ENCODE data around the gene IRGM. TPM values are rescaled to one million over a fixed set of nuclear protein-coding genes. Genes with fewer than 3 reads are reported as not detected.

Gene IRGM
- total RNA-seq, 1 experiment from 2014 or later = not detected

DNA sequence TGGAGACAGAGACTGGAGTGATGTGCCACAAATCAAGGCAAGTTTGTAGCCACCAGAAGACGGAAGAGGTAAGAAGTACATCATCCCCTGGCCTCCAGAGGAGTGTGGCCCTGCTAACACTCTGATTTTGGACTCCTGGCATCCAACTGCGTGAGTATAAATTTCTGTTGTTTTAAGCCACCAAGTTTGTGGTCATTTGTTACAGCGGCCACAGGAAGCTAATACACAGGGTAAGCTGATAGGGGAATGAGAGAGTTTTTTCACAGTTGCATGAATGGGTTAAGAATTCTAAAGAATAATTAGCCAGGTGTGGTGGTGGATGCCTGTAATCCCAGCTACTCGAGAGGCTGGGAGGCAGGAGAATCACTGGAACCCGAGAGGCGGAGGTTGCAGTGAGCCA, 41.9 kb upstream of the IRGM start:
- no peak for TF ChIP-seq EZH2 (IDR thresholded peaks at IDR 0.05; ENCODE audit: low read depth)
- TF ChIP-seq, protein P1, sequence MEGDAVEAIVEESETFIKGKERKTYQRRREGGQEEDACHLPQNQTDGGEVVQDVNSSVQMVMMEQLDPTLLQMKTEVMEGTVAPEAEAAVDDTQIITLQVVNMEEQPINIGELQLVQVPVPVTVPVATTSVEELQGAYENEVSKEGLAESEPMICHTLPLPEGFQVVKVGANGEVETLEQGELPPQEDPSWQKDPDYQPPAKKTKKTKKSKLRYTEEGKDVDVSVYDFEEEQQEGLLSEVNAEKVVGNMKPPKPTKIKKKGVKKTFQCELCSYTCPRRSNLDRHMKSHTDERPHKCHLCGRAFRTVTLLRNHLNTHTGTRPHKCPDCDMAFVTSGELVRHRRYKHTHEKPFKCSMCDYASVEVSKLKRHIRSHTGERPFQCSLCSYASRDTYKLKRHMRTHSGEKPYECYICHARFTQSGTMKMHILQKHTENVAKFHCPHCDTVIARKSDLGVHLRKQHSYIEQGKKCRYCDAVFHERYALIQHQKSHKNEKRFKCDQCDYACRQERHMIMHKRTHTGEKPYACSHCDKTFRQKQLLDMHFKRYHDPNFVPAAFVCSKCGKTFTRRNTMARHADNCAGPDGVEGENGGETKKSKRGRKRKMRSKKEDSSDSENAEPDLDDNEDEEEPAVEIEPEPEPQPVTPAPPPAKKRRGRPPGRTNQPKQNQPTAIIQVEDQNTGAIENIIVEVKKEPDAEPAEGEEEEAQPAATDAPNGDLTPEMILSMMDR (conservative IDR thresholded peaks at IDR 0.05) = no peak
- BruUV-seq (replicated peaks) = no TSS peak

DNA sequence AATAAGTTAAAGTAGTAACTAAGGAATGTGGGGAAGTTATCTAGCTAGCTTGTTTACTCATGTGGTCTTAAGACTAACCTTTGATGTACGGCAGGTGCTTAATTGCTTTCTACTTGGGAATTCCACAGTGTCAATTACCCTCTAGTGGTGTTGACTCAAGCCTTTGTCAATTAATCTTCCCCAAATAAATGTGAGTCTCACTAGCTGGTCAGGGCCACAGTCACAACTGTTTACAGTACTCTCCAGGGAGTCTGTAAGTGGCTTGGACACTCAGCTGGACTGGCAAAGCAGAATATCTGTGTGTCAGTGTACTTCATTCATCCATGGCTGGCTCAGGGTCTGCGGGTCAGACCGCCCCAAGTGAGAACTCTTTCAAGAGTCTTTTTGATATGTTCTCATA, 37.0 kb upstream of the IRGM start:
- Histone ChIP-seq H3K4me2 (no peak overlapping the region), H3K9me2 (ENCODE audit: insufficient read depth) (no peaks in the 10 kb centered on the region), H3F3A (ENCODE audit: insufficient read depth, low read depth) (no peaks in the 10 kb centered on the region), H3K4me1 (replicated peaks; ENCODE audit: insufficient read depth) (no peaks in the 10 kb centered on the region), H3K79me2 (ENCODE audit: low read depth) (no peaks in the 10 kb centered on the region), H4K20me1 (ENCODE audit: insufficient read depth) (no peaks in the 10 kb centered on the region), H3K27me3 (ENCODE audit: insufficient read depth, low read depth) (peaks cover 18% of the 10 kb centered on the region; the same call in 1 of the 2 replicates), H2AFZ (no peak overlapping the region), H3K36me3 (ENCODE audit: low read depth) (no peaks in the 10 kb centered on the region), H3K9me3 (ENCODE audit: insufficient read depth, low read depth) (0 out of 2 replicates have a peak, but pooled peaks cover 3% of the 10 kb centered on the region), H3K27ac (no peak overlapping the region), H3K4me3 (no peak overlapping the region)
- ChIA-PET CTCF (no interaction called here), POLR2A (ENCODE audit: unreplicated experiment) (no interaction called here)
- BruUV-seq (replicated peaks) = no TSS peak
- no peak for TF ChIP-seq EZH2 (IDR thresholded peaks at IDR 0.05; ENCODE audit: low read depth)
- TF ChIP-seq, protein P1 (conservative IDR thresholded peaks at IDR 0.05) = no peak
- intact Hi-C loops (cut with micrococcal nuclease; ENCODE audit: unreplicated experiment) = loop anchor here (10.0 kb wide), 2 partner anchors 355 to 425 kb away; no protein-coding TSS in a partner anchor
- no peak for DNase-seq

More for the DNA sequence above, 41.9 kb upstream of the IRGM start:
- Histone ChIP-seq H3K4me2 (no peak overlapping the region), H3K9me2 (ENCODE audit: insufficient read depth) (no peaks in the 10 kb centered on the region), H2AFZ (no peak overlapping the region), H3K79me2 (ENCODE audit: low read depth) (no peaks in the 10 kb centered on the region), H3K4me3 (no peak overlapping the region), H3K27ac (no peak overlapping the region), H3K4me1 (replicated peaks; ENCODE audit: insufficient read depth) (no peaks in the 10 kb centered on the region), H3F3A (ENCODE audit: insufficient read depth, low read depth) (no peaks in the 10 kb centered on the region), H3K27me3 (ENCODE audit: insufficient read depth, low read depth) (peaks cover 7% of the 10 kb centered on the region; the same call in 1 of the 2 replicates), H4K20me1 (ENCODE audit: insufficient read depth) (no peaks in the 10 kb centered on the region), H3K36me3 (ENCODE audit: low read depth) (no peaks in the 10 kb centered on the region), H3K9me3 (ENCODE audit: insufficient read depth, low read depth) (no peaks in the 10 kb centered on the region)
- no peak for DNase-seq
- ChIA-PET POLR2A (ENCODE audit: unreplicated experiment) (no interaction called here), CTCF (interaction anchor here (0.6 to 0.7 kb wide), 2 partner anchors 46 to 322 kb away, joined by 4 to 9 read pairs; partner anchors contain the start of gene DCTN4)
- intact Hi-C loops (cut with micrococcal nuclease; ENCODE audit: unreplicated experiment) = loop anchor here (5.0 to 10.0 kb wide), 5 partner anchors 238 to 513 kb away; no protein-coding TSS in a partner anchor

DNA sequence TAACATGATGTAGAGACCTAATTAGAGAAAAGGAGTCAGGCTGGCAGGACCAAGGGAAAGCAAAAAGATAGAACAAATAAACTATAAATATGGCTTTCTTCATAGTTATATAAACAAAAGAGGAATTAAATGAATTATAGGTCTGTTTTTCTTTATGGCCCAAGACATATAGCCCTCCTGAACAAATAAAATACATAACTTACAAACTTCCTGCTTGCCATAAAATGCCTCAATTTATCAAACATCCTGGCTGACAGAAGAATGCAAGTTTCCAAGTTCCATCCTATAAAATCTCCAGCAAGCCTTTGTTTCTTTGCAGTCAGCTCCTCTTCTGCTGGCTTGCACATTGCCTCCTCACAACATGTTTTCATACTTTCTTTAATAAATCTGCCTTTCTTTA, 31.3 kb upstream of the IRGM start:
- intact Hi-C loops (cut with micrococcal nuclease; ENCODE audit: unreplicated experiment) = no loop called here
- Histone ChIP-seq H3K4me3 (no peak overlapping the region), H3K9me3 (ENCODE audit: insufficient read depth, low read depth) (peaks cover 5% of the 10 kb centered on the region; the same call in 1 of the 2 replicates), H4K20me1 (ENCODE audit: insufficient read depth) (no peaks in the 10 kb centered on the region), H3K4me1 (replicated peaks; ENCODE audit: insufficient read depth) (no peaks in the 10 kb centered on the region), H3K79me2 (ENCODE audit: low read depth) (no peaks in the 10 kb centered on the region), H3K27ac (no peak overlapping the region), H3K4me2 (no peak overlapping the region), H3K36me3 (ENCODE audit: low read depth) (no peaks in the 10 kb centered on the region), H3K27me3 (ENCODE audit: insufficient read depth, low read depth) (peaks cover 23% of the 10 kb centered on the region; the same call in 1 of the 2 replicates), H2AFZ (no peak overlapping the region), H3F3A (ENCODE audit: insufficient read depth, low read depth) (no peaks in the 10 kb centered on the region), H3K9me2 (ENCODE audit: insufficient read depth) (no peaks in the 10 kb centered on the region)
- DNase-seq = no peak
- ChIA-PET POLR2A (ENCODE audit: unreplicated experiment) (no interaction called here), CTCF (no interaction called here)
- BruUV-seq (replicated peaks) = no TSS peak
- TF ChIP-seq, protein P1 (conservative IDR thresholded peaks at IDR 0.05) = no peak

Data from PC-9 (cell line).